Non-pigmented ciliary epithelial cell (primary cell): Measurements from ENCODE around the gene SLCO2B1.

Experiments used
- DNase-seq: peaks from one replicate; pipeline ENCODE4 v3.0.0-alpha.2; 2010; ENCODE audit warnings: low read depth

The SLCO2B1 gene

DNA sequence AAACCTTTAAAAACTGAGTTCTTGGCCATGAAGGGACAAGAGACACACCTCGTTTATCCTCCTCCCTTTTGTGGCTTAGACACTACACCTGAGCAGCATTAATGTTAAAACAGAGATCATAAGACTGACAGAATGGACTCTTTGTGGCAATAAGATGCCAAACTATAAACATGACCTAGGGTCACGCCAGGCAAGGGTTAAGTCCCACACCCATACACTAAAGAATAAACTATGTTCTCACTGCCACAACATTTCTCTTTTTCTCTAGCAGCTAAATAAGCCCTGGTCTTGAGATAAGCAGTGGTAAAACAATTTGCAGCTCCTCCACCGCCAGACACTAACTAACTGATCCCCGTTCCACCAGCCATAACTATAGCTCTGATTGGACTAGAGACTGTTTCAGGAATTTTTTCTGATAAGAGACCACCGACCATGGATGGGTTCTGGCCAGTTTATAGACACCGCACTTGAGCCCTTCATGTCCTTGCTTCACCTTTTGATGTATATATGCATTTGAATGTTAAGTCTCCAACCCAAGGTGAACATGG is 4.9 kb upstream of the SLCO2B1 start:
- DNase-seq = no peak

DNA sequence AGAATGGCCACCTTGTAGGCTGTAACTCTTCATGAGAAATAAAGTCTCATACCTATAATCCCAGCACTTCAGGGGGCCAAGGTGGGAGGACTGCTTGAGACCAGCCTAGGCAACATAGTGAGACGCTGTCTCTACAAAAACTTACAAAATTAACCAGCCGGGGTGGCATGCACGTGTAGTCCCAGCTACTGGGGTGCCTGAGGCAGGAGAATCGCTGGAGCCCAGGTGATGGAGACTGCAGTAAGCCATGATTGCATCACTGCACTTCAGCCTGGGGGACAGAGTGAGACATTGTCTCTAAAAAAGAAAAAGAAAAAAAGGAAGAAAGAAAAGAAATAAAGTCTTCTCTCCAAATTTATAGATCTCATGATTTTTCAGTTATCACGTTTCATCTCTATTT is 4.2 kb upstream of the SLCO2B1 start:
- DNase-seq = no peak

DNA sequence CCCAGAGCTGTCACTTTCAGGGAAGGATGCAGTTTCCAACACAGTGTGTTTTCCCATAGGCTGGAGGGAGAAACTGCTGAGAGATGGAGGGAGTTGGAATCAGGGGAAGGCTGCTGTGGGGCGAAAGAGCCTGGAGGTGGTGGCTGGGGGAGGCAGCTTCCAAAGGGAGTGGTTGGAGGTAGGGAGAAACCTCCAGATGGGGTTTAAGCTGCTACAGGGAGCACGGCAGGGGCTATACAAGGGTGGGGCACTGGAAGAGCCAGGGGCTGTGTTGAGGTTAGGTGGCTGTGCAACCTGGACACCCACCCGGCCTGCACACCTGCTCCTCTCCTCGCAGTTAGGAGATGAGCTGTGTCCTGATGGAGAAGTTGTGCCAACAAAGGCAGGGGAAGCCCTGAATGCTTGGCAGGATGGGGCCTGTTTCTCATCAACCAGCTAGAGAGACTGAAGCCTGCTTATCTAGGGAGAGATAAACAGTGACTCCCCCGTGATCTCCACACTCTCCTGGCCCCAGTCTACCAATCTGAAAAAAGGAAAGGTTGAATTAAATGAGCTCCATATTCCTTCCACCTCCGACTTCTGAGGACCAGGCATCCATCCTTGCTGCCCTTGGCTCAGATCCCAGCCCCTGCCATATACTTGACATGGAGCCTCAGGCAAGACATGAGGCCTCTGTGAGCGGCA is 3.6 kb upstream of the SLCO2B1 start:
- no peak for DNase-seq

DNA sequence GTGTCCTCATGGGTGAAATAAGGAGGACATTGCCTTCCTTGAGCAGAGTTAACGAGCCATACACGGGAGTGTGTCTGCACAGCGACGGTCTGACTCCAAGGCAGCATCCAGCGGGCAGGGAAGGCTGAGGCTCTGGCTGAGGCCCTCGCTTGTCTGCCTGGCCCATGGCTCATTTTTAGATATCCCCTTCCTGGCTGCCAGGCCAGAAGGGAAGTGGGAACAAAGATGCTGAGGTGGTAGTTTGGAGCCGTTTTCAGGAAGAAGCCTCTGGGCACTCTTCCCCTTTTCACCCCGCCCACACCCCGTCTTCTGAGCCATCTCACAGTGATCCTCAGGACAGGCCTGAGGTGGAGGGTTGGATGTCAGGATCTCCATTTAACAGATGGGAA is 3.0 kb upstream of the SLCO2B1 start:
- DNase-seq = no peak

DNA sequence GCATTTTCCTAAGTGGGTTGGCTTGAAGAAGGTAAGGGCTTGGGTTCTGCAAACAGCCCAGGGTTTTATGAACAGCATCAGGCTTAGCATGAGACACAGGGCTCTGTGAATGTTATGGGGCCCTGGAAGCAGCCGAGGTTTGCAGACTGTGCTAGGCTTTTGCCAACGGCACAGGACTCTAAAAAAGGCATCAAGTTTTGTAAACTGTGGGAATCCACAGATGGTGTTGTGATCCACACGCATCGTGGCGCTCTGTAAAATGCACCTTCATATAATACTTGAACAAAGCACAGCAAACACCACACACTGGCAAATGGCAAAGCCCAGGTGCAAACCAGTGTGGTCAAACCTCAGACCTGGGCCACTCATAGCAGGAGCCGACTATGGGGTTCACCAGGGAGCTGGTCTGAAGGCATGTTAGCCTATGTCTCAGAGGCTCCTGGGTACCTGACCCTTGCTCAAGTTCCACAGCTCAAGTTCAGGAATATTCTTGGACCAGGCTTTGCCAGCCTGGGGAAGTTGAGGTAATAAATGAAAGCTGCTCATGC is 2.4 kb upstream of the SLCO2B1 start:
- no peak for DNase-seq

DNA sequence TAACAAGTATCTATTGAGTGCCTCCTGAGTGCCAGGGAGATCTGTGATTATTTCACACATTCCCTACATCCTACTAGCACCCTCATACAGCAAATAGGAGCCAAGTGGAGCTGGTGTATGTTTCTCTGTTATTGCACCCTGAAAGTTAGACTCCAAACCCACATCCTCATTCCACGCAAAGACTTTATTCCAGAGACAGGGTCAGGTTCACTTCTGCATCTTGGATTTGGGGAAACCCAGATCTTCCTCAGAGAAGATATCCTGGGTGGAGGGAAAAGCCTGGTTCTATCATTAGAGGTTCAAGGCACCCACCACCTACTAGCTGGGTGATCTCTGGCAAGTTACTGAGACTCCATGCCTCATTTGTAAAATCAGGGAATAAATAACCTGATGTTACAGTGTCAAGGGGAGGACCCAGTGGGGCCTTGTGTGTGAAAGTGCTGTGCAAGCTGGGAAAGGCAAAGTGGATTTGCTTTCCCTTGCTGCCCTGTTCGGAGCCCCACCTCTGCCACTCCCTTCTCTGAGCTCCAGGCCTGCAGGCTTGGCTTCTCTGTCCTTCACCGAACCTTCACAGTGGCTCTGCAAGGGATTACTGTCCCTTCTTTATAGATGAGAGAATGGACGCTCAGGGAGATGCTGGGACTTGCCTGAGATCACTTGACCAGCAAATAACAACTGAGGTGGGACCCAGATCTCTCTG is 991 bp upstream of the SLCO2B1 start:
- no peak for DNase-seq

DNA sequence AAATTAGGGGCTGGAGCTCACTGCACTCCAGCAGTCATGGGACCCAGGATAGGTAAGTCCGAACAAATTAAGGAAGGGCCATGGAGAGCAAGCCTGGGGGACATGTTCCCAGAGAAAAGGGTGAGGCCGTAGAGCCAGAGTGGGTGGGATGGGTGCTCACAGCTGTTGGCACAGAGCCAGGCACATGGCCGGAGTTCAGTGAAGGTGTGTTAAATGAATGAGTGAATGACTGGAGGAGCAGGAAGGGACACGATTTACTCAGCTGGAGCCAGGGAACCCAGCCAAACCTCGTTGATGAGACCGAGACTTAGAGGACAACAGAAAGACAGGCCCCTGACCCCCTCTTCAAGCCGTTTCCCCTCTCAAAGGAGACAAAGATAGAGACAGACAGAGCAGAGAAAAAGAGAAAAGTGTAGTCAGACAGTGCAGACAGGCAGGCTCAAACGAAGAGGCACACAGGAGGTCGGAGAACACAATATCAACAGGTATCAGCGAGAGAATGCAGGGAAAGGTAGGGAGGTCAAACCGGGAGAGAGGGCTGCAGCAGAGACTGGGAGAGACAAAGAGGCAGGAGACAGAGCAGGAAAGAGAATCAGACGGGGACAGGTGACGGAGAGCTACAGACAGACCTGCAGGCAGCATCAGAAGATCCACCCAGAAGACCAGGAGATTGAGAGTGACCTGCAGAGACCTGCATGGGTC is 590 bp downstream of the SLCO2B1 start:
- DNase-seq = no peak

DNA sequence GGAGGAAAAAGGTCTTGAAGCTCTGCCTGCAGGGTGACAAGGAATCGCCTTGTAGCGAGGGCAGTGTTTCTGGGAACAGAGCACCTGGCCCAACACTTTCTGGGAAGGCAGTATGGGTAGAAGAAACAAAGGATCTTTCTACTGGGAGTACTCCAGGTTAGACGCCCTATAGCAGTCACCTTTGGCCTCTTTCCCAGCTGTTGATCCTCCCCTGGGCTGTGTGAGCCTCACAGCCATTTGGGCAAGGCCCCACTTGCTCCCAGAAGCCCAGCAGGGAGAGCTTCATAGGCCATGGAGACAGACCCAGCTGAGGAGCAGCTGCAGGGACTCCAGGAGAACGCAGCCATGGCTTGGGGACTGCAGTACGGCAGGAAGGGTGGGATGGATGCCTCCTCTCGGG is 1.2 kb downstream of the SLCO2B1 start:
- DNase-seq = no peak

DNA sequence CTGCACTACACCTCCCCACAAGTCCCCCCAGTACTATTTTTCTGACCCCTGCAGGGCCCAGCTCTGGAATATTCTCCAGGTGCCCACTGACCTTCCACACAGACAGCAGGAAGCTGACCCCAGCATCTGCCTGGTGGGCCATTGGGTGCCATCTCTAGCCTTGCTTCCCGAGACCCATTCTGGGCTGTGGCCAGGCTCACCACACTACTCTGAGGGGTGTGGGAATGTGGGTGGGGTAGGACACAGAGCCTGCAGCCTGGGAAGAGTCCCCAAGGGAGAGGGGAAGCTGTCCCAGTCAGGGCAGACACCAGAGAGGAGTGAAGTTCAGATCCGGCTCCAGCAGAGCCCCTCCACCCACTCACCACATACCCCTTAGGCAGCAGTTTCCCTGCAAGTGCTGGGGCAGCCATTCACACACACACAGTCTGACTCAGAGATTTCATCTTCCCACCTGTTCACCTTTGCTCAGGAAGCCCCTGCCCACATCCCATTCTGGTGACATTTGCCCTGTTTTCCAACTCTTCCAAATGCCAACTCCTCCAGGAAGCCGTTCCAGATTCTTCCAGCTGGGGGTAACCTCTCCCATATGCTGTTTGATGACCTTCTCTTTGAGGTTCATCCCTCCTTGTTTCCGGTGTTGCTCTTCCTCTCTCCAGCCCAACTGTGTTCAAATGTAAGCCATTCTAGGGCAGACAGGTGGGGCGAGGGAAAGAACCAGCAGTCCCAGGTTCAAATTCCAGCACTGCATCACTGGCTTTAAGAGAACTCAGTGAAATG is 1.9 kb downstream of the SLCO2B1 start:
- DNase-seq = no peak

DNA sequence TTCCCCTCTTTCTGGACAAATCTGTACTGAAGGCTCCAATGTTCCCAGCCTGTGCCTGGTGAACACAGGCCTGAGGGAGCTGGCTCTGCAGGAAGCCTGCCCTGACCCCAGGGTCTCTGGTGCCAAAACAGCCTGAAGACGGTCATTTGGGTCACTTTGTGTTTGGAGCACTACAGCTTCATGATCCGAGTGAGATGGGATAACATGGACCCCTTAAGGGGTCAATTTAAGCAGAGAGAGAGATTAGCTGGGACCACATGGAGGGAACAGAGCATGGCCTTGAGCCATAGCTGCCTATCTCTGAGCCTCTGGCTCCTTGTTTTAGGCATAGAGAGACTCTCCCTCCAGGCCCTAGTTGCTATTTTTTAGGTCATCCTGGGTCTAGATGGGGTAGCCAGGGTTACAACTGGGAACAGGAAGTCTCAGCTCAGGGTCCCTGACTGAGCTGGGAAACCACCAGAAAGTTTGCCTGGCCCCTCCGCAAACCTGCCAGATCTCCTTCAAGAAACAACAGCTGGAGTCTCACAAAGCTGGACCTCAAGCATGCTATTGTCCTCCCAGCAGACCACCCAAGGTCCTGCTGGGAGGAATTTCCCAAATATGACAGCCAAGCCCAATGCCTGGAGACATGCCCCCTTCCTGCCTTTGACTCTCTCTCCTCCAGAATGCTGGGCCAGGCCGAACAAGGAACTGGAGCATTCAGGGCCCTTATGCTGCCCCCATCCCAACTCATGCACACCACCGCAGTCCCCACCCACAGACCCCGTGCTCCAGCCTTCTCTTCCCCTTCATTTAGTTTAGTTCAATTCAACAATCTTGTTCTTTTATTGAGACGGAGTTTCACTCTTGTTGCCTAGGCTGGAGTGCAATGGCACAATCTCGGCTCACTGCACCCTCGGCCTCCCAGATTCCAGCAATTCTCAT is 4.0 kb downstream of the SLCO2B1 start:
- DNase-seq = no peak

DNA sequence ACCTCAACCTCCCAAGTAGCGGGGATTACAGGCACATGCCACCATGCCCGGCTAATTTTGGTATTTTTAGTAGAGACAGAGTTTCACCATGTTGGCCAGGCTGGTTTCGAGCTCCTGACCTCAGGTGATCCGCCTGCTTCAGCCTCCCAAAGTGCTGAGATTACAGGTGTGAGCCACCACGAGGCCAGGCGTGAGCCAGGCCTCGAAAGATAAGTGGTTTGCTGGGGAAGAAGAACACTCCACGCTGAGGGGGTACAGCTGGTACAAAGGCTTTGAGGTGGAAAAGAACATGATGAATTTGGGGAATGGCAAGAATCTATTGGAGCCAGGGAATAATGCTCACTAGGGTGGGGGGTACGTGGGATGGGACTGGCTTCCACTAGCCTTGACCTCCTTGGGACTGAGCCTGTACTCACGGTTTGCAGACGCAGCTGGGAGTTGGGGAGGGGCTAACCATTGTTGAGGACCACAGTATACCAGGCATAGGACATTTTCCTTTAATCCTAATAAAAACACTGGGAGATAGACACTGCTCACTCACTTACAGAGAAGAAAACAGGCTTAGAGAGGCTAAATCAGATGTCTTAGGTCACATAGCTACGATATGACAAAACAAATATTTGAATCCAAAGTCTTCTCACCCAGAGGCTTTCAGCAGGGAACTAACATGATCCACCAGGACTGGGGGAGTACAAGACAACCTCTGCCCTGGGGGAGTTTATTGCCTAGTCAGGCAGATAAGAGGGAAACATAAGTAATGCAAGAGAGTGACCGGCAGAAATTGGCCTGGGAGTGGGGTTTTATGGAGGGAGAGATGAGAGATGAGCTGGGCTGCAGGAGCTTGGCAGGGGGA is 4.9 kb downstream of the SLCO2B1 start:
- no peak for DNase-seq

DNA sequence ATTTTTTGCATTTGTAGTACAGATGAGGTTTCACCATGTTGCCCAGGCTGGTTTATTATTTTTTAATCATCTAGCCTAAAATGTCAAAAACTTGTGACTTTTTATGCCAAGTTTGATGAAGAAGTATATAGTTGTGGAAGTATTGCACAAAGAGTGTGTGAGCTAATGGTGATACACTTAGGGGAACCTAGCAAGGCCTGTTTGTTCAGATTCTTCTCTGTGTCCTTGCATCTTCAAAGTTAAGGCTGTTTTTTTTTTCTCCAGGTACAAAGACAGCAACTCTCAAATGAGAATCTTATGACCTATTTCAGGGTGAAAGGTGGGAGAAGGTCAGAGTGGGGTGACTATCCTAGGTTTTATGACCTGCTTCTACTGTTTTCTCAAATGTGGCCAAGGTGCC is 7.3 kb downstream of the SLCO2B1 start:
- no peak for DNase-seq

DNA sequence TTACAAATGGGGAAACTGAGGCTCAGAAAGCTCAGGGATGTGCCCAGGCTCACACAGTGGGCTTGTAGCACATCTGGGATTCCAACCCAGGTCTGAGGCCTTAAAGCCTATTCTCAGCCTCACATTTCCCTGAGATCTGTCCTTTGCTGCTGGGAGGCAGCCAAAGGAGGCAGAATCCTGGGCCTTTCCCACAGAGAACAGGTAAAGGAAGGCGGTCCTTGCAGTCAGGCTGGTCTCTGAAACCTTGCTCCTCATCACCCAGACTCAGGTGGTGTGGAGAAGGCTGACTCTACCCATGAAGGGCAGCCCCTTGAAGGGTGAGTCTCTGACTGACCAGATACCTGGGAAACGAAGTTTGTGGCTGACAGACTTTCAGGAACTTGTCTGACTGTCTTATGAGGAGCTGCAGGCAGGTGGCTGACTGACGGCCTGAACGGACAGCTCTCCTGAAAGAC is 7.8 kb downstream of the SLCO2B1 start:
- DNase-seq = no peak

DNA sequence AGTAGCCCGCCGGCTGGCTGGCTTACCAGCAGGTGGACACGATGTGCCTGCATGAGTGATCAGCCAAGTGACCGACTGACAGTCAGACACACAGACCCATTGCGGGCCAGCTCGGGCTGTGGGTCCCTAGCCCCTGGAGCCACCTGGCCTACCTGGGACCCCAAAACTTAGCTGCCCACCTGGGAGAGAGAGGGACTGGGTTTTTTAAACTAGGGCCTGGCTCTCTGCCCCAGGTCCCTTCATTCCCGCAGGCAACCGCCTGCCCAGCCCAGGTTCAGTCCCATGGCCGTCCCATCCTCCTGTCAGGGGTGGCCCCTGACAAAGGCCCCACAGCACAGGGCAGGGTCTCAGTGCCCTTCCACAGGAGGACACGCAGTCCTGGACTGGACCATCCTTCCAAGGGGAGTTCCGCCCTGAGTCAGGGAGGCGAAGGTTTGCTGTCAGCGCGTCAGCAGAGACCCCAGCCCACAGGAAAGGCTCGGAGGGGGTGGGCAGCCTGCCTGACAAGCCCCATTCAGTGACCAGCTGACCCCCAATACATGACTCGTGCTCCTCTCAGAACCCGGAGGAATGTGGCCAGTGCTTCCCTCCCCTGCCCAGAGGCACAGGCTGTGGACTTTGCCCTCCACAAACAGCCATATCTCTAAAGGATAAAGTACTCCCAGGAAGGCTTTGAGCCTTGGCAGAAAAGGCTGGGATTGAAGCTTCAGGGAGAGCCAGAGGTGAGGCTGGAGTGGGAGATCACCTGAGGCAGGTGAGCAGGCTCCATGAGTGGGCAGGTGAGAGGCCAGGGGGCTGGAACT is 8.4 kb downstream of the SLCO2B1 start:
- DNase-seq = no peak

DNA sequence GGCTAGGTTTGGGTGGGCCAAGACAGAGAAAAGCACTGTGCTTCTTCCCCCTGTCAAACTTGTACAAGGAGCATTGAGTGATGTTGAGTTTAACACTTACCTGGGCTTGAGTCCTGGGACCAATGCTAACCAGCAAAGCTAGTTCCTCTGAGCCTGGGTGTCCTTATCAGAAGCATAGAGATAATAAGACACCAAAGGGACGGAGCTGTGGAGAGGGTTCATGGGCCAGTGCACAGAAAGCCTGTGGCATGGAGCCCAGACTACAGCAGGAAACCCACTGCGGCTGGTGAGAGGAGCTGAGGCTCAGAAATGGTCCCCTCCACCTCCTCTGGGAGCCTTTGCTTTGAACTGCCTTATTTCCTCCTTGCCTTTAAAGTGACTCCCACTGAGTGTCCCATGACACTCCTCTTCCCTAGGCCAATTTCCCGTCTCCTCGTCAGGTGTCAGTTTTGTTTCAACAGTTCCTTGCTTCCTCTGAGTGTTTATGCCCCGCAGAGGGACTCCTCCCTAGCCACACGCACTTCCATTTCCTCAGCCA is 9.4 kb downstream of the SLCO2B1 start:
- DNase-seq = no peak

DNA sequence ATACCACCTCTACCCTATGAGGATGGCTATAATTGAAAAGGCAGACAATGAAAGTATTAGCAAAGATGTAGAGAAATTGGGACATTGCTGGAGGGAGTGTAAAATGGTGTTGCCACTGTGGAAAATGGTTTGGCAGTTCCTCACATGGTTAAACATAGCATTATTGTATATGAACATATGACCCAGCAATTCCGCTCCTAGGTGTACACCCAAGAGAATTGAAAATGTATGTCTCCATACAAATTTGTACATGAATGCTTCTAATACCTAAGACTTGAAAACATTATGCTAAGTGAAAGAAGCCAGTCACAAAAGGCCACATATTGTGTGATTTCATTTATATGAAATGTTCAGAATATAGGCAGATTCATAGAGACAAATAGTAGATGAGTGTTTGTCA is 10.0 kb downstream of the SLCO2B1 start:
- DNase-seq = no peak

DNA sequence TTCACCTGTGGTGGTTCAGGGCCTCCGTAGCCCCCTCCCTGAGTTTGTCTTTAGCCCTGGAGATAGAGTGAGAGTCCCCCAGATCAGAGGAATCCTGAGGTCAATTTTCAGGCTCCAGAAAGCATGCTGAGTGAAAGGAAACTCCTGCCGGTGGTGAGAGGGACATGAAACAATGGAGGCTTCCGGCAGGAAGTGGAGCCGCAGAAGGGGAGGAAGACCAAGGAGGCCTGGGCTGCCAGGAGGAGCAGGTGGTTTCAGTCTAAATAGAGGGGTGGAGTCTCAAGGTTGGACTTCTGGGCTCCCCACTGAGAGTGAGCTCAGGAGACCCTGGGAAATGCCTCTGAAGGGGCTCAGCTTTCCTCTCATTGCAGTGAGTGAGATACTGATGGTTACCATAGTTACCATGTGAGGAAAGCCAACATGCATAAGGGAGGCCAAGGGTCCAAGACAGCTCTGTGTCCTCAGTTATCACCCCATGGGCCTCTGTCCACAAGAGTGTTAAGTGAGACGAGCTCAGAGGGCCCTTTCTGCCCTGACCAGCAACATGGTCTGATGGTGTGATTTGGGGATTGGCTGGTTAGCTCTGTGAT is 10.7 kb downstream of the SLCO2B1 start:
- DNase-seq = no peak

DNA sequence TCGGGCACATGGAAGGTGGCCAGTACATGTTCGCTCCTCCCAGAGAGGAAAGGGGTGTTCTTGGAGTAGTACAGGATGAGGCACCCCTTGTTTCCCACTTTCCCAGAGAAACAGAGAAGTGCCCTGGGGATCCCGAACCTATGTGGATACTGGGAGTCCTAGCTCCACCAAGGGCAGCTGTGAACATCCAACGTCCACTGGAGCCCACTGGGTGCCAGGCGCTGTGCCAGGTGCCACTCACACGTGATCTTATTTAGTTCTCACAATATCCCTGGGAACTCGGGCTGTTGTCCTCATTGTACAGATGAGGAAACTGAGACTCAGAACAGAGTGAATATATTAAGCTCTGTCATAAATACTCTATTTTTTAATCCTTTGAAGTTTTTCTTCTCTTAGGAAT is 12.0 kb downstream of the SLCO2B1 start:
- DNase-seq = no peak
